ENCODE results near the gene ERFL.

ERFL gene

DNA sequence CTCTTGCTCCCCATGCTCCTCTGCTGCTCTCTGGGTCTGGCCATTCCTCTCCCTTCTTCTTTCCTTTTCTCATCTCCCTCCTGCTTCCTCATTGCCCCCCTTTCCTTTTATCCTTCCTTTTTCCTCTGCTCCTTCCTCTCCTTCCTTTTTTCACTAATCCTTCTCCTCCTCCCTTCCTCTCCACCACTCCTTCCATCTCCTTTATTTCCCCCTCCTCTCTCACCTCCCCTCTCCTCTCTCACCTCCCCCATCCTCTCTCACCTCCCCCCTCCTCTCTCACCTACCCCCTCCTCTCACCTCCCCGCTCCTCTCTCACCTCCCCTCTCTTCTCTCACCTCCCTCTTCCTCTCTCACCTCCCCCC lies 31.7 kb downstream of the ERFL start:
- DNase-seq (ENCODE audit: low read depth) = no peak

- no peak for DNase-seq (ENCODE audit: low read depth)
These were observed 32.3 kb downstream of the ERFL start for GRCh38 chr19:41895745-41896580.

- DNase-seq (ENCODE audit: low read depth) = no peak
These were observed 33.9 kb downstream of the ERFL start for GRCh38 chr19:41894350-41894749.

DNA sequence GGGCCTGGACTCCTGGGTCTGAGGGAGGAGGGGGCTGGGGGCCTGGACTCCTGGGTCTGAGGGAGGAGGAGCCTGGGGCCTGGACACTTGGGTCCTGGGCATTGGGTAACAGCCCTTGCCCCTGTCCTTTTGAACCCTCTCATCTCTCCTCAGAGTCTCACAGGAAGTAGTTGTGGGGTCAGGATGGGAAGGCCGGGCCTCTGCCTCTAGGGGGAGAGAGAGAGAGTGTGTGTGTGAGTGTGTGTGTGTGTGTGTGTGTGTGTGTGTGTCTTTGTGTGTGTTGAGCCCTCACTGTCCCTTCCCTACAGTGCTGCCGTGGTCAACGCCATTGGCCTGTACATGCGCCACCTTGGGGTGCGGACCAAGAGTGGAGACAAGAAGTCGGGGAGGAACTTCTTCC lies 34.4 kb downstream of the ERFL start:
- DNase-seq (ENCODE audit: low read depth) = no peak

GRCh38 chr19:41892173-41892902 lies 35.9 kb downstream of the ERFL start:
- DNase-seq (ENCODE audit: low read depth) = no peak

- DNase-seq (ENCODE audit: low read depth) = no peak
These were observed 37.3 kb downstream of the ERFL start for GRCh38 chr19:41890936-41891335.

DNA sequence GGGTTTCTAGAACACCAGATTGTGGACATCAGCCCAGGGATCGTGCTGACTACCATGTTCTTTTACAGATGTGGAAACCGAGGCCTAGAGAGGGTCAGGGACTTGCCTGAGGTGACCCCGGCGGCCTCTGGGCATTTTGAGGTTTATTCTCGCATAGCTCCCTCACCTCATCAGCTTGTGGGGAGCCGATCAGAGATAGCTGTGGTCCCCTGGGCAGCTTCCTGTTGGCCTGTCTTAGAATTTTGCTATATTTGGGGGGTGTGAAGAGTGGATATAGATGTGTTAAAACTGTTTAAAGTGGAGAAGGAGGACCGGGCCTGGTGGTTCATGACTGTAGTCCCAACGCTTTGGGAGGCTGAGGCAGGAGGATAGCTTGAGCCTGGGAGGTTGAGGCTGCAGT lies 38.4 kb downstream of the ERFL start:
- no peak for DNase-seq (ENCODE audit: low read depth)

DNA sequence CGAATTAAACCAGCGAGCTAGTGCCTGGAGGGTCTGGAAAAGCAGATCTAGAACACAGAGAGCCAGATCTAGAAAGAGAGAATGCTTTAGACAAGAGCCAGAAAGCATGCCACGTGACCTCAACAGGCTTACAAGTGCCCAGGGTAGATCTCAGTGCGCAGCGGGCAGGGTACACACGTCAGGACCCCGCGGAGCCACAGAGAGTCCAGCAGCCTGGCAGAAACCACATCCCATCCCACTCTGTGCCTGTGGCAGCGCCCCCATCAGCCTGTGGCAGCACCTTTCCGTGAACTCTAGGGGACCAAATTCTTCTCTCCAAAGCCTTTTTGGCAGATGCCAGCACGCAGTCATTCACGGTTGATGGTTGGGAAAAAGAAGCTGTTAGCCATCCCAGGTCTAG lies 39.3 kb downstream of the ERFL start:
- DNase-seq (ENCODE audit: low read depth) = no peak

- no peak for DNase-seq (ENCODE audit: low read depth)
These were observed 40.4 kb downstream of the ERFL start for GRCh38 chr19:41887711-41888382.

GRCh38 chr19:41886761-41887710 lies 41.2 kb downstream of the ERFL start:
- DNase-seq (ENCODE audit: low read depth) = peak; percentile 69

DNA sequence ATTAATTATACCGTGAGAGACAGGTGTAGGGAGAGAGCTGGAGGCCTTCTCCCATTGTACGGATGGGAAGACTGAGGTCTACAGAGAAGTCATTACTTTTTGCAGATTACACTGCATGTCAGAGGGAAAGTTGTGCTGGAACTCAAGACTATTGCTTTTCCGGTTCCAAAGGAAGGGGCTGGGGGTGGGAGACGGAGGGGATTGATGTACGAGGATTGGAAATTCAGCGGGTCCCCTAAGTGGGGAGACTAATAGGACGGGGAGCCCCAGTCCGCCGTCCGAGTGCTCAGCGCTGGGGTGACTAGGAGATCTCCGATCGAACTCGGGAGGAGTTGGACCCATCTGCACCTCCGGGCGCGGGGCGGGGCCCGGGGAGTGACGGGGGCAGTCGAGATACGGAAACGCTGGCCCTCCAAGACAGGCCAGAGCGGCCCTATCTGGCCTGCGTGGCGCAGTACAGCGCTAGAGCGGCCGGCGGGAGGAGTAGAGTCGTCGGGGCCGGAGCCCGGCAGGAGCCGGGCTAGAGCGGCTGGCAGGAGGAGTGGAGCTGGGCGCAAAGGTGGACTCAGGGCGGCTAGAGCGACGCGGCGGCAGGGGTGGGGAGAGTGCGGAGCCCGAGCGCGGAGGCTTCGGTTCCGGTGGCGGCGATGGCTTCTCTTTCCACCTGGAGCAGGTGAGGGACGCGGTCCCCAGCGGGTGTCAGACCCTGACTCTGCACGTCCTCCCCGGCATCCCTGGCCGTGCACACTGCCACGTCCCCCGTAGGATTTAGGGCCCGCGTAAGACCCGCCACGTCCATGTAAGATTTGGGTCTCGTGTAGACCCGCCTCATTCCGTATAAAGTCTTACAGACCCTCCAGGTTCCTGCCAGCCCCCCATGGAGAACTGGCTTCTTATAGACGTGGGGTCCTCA lies 44.2 kb downstream of the ERFL start:
- peak; percentile 92 for DNase-seq (ENCODE audit: low read depth)

- no peak for DNase-seq (ENCODE audit: low read depth)
These were observed 44.8 kb downstream of the ERFL start for GRCh38 chr19:41883463-41883820.

- DNase-seq (ENCODE audit: low read depth) = no peak
These were observed 45.4 kb downstream of the ERFL start, which contains the start of gene ARHGEF1 for GRCh38 chr19:41882568-41883462. ARHGEF1 (plus strand) TSS chr19:41883184; CDS start chr19:41888083, 4,899 bp downstream.

DNA sequence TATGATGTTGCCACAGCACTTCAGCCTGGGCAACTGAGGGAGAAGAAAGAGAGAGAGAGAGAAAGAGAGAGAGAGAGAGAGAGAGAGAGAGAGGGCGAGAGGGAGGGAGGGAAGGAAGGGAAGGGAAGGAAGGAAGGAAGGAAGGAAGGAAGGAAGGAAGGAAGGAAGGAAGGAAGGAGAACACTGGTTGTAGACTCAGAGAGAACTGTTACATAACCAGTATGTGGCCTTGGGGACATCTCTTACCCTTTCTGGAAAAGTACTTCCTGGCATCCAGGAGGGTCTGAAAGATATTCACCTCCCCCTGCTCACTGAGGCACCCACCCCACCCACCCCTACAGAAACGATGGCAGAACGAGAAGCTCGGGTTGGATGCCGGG lies 47.9 kb downstream of the ERFL start:
- no peak for DNase-seq (ENCODE audit: low read depth)

DNA sequence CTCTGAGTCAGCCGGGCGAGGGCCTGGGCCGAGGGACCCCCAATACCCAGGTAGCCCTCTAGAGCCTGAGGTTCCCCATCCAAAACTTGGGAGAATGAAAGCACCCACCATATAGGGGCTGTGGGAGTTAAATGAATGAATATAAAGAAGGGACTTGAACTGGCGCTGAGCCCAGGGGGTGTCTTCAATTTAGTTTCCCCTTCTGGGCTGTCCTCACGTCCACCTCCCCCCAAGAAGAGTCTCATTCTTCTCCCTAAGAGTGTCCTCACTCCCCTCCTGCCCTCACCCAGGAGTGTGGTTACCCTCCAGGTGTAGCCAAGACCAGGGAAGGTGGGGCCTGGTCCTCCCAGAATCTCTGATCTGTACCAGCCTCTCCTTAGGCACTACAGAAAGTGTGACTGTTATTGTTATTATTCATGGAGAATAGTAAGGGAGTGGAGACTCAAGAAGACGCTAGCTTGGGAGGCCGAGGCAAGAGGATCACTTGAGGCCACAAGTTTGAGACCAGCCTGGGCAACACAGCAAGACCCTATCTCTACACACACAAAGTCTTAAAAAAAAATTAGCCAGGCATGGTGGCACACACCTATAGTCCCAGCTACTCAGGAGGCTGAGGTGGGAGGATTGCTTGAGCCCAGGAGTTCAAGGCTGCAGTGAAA lies 48.5 kb downstream of the ERFL start:
- no peak for DNase-seq (ENCODE audit: low read depth)

DNA sequence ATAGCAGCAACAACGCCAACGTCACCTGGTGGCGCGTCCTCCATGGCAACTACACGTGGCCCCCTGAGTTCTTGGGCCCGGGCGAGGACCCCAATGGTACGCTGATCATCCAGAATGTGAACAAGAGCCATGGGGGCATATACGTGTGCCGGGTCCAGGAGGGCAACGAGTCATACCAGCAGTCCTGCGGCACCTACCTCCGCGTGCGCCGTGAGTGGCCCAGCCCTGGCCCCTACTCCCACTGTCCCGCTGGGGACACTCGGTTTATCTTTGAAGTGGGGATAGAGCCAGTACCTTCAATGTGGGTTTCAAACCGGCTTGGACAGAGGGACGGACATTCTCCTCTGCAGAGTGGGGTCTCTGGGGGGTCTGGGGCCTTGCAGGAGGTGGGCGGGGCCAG lies 49.2 kb downstream of the ERFL start:
- no peak for DNase-seq (ENCODE audit: low read depth)

DNA sequence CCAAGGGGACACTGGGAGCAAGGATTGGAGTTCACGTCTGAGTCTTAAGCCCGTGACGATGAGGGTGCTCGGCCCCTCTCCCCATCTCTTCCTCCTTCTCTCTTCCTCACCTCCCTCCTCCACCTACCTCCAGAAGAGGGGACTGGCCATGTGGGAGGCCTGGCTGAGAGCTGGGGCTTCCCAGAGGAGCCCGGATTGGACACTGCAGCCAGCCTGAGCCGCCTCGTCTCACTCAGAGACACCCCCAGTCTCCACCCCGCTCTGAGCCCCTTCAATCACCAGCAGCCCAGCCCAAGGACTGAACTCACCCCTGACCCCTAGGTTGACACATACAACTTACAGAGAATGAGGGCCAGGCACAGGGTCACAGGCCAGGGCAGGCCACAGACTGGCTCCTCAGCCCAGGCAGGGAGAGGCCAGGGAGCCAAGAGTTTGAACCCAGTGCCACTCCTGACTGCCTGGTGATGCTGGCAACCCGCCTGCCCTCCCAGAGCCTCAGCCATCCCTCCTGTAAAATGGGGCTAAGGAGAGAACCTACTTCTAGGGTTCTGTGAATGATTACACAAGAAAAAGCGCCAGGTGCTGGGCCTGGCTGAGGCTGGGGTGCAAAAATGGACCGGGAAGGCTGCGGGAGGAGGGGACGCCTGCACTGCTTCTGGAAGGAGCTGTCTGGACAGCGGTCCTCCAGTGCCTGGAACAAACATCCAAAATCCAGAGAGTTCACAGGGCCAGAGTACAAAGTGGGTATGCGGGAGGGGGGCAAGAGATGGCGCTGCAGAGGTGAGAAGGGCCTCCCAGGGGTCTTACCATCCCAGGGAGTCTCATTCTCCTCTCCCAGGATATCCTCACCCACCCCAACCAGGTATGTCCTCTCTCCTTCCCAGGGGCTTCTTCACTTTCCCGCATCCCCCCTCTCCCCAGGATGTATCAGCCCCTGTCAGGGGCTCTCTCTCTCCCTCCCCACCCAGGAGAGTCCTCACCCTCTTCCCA lies 50.0 kb downstream of the ERFL start:
- no peak for DNase-seq (ENCODE audit: low read depth)

Data from CMK (cell line).